ENCODE results near the gene SH3GLB1.

Gene SH3GLB1

DNA sequence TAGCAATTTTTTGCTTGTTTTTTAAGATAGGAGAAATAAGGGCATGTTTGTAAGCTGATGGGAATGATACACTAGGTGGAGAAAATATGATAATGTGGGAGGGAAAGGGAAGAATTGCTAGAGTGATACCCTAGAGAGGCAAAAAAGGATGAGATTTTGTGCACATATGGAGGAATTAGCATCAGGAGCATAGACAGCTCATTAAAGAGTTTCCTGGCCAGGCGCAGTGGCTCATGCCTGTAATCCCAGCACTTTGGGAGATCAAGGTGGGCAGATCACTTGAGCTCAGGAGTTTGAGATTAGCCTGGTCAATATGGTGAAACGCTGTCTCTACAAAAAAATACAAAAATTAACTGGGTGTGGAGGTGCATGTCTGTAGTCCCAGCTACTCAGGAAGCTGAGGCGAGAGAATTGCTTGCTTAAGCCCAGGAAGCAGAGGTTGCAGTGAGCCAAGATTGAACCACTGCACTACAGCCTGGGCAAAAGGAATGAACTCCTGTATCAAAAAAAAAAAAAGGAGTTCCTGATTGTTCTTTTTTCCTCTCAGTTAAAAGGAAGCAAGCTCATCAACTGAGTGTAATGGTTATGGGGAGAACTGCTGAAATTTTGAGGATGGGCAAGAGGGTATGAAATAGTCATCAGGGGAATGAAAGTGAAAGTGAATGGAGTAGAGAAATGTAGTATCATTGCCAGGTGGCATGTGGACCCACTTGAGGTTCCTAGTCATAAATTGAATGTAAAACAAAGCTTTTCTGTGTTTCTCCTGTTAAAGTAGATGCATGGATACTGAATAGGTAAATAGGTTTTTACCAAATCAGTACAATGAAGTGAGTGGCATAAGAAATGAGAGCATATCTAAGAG is 35.5 kb downstream of the SH3GLB1 start:
- DNase-seq = peak; percentile 58

DNA sequence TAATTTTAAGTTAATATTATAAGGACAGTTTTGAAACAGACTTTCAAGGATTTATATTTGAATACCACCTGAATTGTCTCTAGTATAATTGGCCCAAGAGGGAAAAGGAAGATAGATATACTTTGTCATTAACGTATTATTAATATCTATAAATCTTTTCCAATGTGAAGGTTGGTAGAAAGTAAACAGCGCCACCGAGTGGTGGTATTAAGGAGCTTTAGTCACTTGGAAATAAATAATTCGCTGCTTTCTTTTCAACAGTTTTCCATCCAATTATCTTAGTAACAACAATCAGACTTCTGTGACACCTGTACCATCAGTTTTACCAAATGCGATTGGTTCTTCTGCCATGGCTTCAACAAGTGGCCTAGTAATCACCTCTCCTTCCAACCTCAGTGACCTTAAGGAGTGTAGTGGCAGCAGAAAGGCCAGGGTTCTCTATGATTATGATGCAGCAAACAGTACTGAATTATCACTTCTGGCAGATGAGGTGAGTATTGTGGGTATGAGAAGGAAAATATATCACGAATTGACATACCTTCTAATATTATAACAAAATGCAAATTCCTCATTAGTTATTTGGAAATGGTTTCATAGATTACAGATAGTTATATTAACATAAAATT is 37.7 kb downstream of the SH3GLB1 start:
- peak; percentile 45 for DNase-seq

DNA sequence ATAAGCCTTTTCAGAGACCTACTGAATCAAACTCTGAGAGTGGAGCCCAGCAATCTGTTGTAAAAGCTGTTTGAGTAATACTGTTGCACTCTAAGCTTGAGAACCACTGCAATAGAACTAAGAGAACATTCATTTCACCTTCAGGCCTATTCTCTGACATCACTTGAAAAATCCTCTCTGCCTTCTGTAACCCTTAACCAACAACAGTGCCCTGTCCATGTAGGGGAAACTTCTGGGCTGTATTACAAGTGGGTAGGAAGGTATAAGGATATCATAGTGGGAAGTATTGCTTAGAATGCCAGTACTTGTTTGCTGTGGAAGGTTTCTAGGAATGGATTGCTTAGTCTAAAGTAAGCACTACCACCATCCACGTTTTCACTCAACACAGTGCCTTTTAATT is 42.9 kb downstream of the SH3GLB1 start:
- no peak for DNase-seq

DNA sequence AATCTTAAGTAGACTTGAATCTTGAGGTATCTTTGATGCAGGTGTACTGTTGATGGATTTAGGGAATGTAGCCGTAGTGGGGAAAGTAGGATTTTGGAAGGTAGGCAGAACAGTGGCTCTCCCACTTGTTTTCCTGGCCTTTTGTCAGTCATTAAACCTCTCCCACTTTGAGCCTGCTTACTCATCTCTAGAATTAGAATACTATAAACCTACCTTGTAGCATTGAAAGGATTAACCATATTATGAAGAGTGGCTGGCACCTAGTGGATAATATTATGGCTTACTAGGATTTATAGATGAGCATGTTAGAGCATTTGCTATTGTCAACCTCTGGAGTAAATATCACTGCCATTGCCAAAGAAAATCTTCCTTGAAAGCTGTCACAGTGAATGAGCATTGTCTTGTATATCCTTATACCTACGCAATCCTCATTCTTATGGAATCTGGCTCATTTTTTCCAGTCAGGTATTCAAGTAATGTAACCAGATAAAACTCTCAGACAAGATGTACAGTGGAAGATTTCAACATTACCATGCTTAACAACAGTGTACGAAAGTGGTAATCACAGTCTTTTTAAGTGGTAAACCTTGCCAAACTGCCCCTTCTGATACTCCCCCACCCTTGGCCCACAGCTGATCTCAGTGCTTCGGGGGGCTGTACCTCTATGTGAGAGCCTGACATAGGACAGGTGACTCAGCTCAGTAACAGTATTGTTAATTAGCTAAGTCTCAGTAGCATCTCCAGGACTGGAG is 44.4 kb downstream of the SH3GLB1 start:
- no peak for DNase-seq

DNA sequence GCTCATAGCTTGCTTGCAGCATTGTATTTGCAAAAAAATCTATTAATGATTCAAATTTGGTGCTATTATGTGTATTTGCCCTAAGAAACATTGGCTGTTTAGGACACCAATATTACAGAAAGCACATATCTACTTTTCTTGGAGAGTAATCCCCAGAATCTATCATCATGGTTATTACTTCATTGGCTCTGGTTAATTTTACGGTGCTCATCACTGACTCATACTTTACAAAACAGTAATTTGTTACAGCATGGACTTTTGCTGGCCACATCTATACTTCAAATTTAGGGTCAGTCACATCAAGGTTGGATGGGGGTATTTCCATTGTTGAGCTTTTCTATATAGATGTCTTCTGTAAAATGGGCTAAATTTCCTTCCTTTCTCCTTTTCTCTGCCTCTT is 45.7 kb downstream of the SH3GLB1 start:
- no peak for DNase-seq

DNA sequence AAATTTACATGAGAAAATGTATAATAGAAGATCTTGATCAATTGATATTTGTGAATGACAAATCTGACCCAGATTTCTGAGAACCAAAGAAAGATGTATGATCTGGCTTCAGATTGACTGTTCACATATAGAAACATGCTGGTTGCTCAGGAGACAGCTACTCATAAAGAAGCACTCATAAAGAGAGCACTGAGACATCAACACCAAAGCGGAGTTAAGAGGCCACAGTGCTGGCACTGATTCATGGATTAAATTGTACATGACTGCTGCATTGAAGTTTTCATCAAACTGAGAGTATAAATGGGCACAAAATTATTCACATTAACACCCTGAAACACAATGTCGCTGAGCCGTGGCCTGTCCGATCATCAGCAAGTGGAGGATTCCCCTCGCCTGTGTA is 46.2 kb downstream of the SH3GLB1 start:
- no peak for DNase-seq

DNA sequence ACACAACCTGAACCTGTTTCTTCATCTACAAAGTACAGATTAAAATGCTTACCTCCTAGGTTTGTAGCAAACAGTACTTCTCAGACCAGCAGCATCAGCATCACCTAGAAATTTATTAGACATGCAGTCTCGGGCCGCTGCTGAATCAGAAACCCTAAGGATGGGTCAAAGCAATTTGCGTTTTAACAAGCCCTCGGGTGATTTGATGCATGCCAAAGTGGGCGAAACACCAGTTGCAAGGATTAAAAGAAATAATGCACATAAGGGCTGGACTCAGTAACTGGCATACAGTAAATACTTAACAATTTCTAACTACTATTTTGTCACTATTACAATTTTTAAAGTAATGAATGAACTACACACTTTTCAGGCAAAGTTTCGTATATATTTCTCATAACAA is 47.5 kb downstream of the SH3GLB1 start:
- DNase-seq = no peak

DNA sequence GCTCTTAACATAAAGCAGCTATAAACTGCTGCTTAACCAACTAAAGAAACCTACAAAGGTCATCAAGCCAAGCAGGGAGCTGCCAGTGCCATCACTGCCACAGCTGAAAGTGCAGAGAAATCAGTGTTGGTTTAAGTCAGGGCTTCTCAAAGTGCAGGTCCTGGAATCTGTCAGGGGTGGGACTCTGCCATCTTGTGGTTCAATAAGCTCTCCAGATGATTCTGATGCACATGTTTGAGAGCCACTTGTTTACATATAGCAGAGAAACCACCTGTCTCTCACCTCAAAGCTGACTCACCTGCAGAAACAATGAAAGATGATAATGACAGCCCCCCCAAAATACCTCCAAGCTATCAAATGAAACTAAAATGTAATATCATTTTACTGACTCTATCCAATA is 49.3 kb downstream of the SH3GLB1 start:
- DNase-seq = peak; percentile 34

DNA sequence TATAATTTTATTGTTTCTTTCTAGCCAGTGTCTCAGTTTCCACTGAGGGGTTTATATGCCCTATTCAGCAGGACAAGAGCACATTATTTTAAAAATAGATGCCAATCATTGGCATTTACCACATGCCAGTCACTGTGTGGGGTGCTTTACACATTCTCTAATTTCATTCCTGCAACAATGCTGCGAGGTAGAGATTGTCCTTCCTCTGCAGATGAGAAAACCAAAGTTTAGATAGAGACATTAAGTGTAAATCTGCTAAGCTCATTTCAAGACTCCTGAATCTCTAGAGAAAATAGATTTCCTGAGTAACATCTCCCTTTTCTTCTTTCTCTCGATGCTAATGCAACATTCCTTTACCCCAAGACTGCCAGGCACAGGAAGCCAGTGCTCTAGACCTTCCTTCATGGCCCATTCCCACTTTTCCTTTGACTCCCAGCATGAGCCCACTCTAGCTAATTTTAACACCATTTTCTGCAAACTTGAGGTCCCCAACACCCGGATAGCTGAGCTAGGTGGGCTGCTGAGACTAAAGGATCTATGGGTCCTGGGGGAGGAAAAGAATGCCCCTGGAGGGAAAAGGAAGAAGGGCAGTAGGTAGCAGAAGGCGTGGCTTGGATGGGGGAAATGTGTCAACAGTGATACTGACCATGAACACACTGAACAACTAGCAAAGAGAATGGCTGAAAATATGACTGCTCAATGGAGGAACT is 50.0 kb downstream of the SH3GLB1 start:
- DNase-seq = peak; percentile 16

DNA sequence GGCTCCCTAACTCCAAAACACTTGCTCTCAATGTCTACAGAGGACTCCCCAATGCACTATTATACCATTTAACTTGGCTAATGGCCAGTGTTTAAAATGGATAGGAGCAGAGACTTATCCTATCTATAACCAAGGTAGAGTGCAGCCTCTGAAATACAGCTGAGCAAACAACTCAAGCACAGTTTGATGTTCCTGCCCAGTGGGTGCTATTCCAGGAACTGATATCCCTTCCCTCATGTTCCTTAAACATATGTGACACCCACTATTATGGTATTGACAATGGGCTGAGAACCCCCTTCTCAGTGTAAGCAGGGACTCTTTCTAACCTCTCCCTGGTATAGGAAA is 51.7 kb downstream of the SH3GLB1 start:
- no peak for DNase-seq

DNA sequence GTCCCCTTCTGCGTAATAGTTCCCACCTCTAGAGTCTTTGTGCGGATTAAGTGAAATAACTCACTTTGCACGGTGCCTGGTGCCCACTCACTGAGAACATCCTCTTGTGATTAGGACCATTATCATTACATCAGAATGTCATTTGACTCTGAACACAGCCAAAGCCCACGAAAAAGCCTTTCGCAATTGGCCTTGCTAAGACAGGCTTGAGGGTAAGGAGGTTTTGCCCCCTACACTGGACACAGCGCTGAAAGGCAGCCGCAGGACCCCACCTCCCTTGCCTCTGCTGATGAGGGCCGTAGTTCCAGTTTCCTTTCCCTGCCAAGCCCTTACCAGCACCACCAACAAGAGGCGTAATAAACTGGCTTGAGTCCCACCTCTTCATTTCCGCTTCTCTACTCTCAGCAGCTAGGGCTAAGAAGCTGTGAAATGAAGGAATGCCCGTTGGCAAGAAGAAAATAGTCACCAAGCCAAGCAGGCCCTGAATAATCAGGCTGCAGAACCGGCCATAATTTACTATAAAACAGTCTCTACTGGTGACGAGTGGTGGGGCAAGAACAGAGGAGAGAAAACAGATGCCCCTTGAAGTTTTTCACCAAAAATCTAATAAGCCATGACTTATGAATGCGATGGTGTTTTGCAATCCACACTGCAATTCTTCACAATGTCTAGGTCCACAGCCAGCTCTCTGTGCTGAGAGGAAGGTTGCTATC is 53.1 kb downstream of the SH3GLB1 start:
- no peak for DNase-seq

DNA sequence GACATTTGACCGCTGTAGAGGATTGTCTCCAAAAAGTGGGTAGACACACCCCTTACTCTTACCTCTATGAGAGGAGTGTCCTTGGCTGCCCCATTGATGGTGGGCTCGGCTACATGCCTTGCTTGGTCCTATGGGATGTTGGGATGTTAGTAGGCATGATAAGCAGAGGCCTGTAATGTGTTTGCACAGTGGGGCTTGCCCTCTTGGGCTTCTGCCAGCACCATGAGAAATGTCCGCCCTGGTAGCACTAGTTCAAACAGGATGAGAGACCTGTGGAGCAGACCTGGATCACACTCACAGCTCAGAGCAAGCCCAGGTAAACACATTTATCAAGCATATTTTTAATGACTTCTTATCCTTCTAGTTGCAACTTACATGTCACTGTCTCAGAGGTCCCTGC is 54.2 kb downstream of the SH3GLB1 start:
- DNase-seq = no peak

DNA sequence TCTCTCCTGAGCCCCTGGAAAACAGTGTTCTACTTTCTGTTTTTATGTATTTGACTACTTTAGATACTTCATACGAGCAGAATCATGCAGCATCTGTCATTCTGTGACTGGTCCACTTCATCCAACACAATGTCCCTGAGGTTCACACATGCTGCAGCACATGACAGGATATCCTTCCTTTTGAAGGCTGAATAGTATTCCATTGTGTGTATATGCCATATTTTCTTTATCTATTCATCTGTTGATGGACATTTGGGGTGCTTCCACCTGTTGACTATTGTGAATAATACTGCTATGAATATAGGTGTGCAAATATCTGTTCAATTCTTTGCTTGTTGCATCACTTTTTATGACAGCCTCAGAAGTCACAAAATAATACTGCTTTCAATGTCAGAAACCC is 55.8 kb downstream of the SH3GLB1 start:
- no peak for DNase-seq

DNA sequence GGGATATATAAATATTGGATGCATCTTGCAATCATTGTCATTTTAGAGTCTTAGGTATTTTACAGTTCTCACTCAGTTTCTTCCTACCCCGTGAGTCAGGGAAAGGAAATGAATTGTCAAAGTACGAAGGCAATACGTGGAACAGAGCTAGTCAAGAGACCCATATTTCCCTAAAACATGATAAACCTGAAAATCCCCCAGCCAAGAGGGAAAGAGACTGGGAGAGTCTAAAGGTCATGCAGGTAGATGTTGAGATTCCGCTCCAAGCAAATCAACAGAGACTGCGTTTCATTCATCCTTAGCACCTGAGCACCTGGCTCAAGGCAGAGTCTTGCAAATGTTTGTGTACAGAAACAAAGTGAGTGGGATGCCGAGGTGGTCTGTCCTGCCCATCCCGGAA is 58.0 kb downstream of the SH3GLB1 start:
- DNase-seq = no peak

DNA sequence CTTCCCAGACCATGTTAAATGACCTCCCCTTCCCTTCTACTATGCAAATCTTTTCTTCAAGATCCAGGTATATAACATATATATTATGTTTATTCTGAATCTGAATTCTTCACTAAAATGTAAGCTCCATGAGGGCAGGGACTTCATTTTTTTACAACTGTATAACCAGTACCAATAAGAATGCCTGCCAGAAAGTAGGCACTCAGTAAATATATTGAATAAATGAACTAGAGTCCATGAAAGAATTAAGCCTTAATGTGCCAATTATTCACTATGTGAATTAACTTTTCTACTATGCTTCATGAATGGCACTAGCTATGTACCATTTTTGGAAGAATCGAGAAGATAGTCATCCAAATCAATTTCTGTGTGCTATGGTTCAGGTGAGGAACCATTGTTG is 60.1 kb downstream of the SH3GLB1 start:
- no peak for DNase-seq

DNA sequence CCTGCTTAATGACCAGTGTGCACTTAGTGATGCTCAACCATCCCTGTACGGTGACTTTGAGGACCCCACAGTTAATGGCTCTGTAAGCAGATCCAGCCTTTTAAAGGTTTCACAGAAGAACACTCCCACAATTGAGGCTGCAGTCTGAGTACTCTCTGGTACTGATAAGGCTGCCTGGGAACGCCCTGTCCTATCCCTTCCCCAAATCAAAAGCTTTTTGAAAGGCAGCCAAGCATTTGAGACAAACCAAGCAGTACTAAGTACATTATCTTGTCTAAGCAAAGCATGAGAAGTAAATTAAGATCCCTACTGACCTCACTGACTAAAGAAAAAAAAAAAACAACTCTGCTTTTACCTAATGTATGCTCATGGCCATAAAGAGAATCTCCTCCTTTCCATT is 60.7 kb downstream of the SH3GLB1 start:
- DNase-seq = peak; percentile 97

DNA sequence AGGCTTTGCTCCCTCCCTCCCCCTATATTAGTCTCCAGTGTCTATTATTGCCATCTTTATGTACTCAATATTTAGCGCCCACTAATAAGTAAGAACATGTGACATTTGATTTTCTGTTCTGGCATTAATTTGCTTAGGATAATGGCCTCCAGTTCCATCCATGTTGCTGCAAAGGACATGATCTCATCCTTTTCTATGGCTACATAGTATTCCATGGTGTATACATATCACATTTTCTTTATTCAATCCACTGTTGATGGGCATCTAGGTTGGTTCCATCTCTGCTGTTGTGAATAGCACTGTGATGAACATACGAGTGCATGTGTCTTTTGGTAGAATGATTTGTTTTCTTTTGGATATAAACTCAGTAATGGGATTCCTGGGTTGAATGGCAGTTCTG is 61.3 kb downstream of the SH3GLB1 start:
- no peak for DNase-seq

DNA sequence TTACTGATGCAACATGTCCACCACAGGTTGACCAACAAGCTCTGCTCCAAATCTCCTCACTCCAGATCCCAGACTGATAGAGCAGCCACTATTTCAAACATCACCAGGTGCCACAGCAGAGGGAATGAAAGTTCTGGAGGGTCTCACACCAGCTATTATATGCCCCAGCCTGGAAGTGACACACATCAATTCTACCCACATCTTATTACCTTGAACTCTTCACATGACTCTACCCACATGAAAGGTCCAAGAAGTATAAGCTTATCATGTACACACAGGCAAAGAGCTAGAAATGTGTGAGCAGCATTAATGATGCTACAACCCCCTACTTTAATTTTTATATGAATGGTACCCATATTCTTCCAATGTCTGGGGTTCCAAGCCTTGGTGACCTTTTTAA is 64.2 kb downstream of the SH3GLB1 start:
- DNase-seq = no peak

DNA sequence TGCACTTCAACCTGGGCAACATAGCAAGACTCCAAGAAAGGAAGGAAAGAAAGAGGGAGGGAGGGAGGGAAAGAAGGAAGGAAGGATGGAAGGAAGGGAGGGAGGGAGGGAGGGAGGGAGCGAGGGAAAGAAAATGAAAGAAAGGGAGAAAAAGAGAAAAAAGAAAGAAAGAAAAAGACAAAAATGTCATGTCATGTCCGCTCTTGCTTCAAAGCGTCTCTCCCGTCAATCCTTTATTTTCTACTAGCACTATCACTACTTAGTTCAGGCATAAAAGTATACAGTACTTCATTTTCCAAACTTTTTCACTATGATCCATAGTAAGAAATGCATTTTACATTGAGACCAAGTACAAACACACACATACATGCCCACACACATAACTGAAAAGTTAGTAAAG is 64.7 kb downstream of the SH3GLB1 start:
- DNase-seq = no peak

DNA sequence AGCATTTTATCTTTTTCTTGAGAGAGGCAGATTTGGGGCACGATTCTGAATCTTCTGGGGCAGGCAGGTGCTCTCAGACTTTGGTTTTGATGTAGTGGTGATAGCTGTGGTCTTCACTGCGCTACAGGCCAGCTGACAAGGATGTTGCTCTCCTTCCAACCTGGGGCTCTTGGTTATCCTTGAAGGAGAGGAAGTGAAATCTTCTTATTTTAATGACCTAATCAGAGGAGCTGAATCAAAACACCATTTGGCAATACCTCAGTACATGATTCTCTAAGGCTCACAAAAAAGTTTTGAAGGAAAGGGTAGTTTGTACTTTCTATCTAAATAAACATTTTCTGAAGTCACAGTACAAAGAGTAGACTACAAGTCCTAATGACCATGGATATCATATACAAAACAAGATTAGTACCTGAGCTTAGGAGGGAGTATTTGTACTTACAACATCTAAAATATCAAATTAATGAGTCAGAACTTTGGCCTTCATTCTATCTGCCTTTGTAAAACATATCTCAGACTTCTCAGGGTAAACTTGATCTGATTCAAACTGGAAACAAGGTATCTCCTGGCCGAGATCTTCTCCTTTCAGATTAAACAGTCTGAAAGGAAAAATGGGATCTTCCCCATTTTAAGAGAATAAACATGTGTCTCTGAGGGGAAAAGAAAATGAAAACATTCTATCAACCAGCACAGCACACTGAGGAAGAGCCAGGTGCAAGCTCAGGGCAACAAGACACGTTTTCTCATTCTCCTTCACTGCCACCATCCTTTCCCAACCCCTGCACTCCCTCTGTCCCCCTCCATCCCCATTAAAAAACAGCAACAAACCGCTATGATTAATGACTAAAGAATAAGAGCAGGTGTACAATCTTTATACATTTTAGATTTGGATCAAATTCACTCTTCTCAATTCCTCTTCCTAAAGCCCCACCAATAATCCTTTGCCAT is 69.2 kb downstream of the SH3GLB1 start:
- DNase-seq = peak; percentile 48
